GM19099 (cell line): ENCODE data around the gene LDLRAD3.

Experiments used
- POLR2A ChIP-seq: IDR thresholded peaks from 3 replicates; pipeline ENCODE4 v1.6.1; 2011; ENCODE audit warnings: low read depth; ENCODE audit not compliant: insufficient read length; ENCODE audit errors: extremely low read depth

Gene LDLRAD3

DNA sequence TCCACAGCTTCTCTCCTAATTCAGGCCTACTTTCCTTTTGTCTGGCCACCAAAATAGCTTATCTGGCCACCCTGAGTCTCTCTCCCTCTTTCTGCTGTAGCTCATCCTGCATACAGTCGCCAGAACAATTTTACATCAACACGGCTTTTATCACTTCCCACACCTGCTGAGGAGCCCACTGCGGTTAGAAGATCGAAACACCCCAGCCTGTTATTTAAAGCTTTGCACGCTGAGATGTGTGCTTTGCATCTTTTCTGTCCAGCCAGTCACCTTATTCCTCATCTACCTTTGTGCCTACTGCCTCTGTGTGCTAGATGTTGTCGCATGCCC, 249.4 kb downstream of the LDLRAD3 start:
- no peak for TF ChIP-seq POLR2A

DNA sequence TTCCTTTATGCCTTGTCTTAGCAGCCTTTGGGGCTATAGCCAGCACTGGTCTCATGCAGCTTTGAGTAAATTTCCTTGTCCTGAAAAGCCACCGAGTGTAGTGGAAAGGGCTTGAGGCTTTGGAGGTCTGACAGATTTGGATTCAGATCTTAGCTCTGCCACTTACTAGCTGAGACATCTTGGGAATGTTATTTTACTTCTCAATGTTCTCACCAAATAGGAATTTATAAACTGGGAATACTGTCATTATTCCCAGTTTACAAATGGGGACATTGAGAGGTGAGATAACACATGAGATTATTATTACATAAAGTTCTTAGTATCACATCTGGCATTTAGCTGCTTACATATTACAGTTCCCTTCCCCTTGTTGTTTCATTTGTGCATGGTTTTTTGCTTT, 249.9 kb downstream of the LDLRAD3 start:
- no peak for TF ChIP-seq POLR2A

DNA sequence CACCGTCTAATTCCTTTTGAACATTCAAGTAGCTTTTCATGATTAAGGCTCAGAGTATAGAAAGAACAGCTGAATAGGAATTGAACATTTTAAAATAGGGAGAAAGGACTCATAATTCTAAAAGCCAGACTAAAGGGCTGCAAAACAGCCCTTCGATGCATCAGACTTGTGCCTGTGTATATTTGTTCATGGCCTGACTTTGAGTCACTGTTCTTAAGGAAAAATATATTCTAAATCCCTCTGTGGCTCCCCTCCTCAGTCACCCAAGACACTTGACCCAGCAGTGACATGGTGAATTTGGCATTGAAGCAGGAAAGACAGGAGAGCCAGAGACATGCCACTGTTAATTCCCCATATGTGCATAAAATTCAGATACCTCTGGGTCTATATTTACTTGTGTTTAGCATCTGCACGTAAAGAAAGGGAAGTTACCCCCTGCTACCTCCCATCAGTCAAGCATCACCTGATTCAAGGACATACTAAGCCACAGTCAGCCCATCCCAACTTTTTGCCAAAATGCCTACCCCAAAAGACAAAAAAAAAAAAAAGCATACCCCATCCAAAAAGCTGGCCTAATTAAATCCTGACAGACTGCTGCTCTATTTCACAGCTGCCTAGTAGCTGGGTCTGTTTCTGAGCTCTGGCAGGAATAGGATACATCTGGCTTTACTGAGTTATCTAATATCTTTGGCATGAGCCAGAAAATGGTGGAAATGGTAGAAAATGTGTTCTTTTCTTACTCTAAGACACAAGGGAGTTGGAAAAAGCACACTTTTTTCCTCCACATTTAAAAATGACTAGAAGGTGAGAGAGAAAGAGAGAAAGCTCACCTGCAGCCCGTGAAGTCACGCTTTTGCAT, 251.9 kb downstream of the LDLRAD3 start:
- TF ChIP-seq POLR2A: no peak

DNA sequence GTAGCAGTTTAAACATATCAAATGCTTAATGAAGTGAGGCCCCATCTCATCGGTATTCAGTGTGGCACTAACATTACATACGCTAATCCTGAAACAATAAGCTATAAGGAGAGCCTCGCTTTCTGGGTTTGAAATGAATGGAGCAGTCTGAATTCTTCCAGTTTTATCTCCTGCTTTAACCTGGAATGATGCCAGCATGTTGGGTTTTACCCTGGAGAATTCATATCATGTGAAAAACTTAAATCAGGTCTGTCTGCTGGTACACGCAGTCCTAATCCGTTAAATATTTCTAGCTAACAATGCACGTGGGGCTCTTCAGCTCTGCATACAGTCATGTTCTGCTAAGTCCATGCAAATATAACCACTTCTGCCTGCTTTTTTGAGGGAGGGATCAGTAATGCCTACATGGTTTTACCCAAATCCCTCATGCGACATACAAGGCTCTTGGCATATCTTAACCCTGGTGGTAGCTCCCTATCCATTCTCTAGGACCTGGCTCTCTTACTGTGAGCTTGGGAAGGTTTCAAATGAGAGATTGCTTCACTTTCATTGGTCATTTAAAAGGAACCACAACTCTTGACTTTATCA, 252.6 kb downstream of the LDLRAD3 start:
- TF ChIP-seq POLR2A: no peak

DNA sequence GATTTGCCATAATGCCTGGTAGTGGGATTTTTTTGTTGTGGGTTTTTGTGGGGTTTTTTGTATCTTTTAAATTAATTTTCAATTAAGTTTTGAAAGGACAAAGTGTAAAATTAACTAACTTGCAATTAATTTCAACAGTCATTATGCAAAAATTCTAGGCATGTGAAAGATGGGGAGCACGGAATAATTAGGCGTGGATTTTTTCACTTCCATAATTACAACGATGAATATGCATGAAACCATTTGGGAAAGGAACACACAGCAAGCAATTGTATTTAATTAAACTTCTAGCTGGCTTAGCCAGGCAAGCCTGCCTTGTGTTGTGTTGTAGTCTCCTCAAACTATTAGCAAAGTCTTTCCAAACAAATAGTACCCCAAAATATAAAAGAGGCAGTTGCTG, 257.5 kb downstream of the LDLRAD3 start:
- no peak for TF ChIP-seq POLR2A

DNA sequence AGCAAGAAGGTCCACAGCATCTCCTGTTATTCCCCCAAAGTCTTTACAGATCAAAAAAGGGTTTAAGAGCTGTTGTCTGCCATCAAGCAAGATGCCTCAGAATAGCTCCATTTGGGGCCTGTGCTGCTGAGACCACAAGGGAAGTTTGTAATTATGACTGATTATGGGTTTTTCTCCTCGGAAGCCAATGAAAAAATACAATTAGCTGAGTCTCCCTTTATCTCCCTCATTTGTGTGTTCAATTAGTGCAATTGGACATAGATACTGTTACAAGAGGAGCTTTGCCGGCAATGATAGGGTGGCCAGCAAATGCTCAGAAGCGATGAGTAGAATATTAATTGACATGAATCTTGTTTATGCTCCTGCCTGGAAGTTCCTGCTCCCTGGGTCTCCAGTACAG, 261.7 kb downstream of the LDLRAD3 start:
- no peak for TF ChIP-seq POLR2A

DNA sequence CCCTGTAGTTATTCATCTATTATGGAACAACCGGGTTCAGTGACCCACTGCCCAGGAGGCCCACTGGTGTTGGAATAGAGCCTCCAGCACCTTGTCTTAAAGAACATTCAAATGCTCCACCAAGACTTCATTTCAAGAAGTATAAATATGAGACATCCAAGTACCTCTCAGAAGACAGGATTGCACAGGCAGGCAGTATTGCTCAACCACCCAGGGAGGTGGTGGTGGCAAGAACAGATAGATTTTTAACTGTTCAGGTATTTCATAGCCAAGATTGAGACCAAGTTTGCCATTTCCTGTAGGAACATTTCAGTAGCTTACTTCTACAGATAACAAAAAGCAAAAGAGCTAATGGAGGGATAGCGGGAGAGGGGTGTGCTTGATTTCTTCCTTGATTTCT, 266.7 kb downstream of the LDLRAD3 start:
- no peak for TF ChIP-seq POLR2A

DNA sequence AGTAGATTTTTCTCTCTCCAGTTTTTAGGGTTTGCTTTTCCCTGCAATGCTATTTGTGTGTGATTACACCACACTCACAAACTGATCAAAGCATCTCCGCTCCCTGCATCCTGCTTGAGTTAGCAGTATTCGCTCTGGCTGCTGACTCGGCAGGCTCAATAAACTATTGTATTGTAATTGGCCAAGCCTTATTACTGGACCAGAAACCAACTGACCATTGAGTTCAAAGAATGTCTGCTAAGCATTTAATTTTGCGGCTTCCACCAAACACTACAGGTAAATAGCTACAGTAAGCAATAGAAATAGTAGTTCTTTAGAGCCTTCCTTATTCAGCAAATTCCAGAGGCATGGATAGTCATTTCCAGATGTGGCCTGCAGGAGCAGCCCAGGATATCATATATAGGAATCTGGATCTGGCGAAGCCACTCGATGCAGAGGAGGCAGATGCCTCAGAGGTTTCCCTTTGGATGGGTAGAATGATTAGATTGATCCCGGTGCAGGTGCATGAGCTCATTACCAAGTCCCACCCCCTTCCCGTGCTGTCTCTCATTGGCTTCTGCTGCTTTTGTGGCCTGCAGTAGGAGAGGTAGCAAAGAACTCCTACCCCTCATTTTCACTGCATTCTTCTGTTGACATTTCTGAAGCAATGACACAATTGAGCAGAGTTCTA, 268.0 kb downstream of the LDLRAD3 start:
- TF ChIP-seq POLR2A: no peak

DNA sequence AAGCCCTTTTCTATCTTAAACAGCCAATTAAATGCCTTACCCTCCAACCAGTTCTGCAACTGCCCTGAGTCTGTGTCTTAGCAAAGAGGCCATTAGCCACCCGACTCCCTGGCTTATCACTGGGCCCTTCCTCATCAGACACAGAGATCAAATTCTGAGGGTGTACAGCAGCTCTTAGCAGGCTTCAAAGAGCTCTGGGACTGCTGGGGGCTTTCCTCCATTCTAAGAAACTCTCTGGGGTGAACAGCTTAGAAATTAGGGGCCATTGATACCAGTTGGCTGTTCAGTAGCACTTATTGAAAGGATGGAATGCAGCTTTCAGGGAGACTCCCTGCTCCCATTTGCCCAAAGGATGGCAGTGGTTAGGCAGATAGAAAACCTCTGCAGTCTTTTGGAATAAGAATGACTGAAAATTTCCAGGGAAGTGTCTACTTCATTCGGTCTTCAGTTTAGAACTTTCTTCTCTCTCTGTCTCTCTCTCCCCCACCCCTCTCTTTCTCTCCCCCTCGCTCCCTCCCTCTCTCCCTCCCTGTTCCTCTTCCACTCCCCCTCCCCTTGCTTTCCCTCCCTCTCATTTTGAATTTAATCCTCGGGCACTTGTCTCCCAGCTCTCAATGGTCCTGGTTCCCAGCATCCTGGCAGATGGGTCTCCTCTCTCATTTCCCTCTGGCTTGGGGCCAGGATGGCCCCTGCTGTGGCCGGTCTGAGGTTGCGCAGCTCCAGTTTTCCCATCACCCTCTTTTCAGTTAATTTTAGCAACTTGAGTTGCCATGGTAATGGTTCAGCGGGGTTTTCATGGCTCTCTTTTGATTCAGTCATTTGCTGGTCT, 268.9 kb downstream of the LDLRAD3 start:
- no peak for TF ChIP-seq POLR2A

DNA sequence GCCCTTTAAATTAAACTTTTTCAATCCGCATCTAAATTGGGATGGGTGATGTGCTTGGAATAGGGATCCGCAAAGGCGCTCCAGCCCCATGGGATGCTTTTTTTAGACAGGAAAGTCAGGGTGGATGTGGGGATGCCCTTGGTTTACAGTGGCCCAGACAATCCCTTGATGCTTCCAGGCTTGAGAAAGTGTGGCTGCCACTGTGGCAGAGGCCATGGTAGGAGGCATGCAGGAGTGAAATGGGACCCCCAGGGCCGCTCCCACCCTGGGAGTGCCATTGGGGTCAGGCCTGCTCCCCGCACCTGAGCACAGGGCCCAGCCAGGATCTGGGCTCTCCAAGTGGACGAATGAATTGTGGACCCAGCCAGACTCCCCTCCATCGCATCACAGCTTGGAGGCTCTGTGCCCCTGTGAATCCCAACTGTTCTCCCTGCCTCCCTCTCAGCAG, 269.6 kb downstream of the LDLRAD3 start:
- no peak for TF ChIP-seq POLR2A

DNA sequence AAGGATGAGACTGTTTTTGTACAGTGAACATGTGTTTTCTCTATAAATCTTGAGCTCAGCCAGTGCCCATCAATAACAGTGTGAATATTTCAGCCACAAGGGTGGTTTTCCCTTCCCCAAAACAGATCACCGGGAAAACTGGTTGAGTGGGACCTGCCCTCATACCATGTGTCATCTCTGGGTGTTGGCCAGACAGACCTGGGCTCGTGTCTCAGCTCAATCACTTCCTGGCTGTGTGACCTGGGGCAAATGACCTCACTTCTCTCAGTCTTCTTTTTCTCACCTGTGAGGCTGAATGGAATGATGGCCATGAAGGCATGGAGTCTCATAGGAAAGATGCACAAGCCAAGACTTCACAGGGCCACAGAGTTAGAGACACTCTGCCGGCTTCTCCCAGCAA, 270.6 kb downstream of the LDLRAD3 start:
- no peak for TF ChIP-seq POLR2A

DNA sequence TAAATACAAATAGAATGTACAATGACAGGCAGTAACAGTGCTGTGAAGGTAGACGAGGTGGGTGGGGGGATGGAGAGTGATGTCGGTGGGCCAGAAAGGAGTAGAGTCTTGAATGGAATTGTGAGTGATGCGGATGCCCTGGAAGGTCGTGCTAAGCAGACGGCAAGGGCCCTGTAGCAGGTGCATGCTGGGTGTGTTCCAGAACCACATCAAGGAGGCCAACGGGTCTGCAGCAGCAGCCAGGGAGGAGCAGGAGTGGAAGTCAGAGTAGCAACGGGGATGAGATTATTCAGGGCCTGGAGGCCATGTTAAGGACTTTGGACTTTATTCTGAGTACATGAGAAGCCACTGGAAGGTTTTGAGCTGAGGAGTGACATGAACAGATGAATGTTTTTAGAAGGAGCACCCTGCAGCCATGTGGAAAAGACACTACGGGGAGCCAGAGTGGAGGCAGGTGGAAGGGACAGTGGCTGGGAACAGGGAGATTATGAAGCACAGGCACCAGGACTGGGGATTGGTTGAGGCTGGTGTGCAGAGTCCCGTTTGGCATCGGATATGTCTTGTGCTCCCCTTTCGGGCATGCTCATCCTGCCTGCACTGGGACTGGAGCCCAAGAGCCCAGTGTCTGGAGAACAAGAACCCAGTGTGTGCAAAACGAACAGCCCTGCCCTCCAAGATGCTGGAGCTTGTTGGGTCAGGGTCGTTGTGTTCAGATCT, 271.3 kb downstream of the LDLRAD3 start:
- TF ChIP-seq POLR2A: no peak

DNA sequence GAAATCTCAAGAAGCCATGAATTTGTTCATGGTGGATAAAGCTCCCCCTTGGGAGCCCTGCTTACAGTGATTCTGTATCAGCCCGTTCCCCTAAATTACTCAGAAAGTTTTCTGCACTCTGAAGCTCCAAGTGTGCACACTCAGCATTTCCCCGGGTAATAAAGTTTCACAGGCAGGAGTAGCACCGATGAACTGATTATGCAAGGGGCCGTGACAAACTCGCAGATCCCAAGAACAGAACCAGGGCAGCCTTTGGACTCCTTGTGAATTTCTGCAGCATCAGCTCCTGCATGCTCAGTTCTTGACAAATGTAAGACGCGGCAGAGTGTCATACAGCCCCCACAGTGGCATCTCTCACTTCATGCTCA, 271.8 kb downstream of the LDLRAD3 start:
- TF ChIP-seq POLR2A: no peak

DNA sequence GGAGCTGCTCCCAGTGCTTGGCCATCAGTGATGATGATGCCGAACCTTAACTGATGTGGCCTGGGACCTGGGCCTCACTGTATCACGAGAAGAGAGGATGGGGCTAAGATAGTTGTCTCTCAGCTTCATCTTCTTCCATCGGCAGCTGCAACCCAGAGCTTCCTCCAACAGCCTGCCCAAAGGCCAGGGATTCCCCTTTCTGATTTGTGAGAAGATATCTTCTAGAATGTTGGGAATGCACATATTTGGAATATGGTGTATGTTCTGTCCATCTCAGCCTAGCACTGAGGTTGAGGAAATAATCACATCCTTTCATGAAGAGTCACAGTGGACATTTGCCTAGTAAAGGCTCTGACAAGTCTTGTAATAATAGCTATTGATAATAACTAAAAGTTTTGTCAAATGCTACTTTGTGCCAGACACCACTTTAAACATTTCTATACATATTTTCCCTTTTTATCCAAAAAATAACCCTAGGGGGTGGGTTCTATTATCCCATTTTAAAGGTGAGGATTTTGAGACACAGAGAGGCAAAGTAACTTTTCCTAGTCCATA, 272.3 kb downstream of the LDLRAD3 start:
- TF ChIP-seq POLR2A: no peak

DNA sequence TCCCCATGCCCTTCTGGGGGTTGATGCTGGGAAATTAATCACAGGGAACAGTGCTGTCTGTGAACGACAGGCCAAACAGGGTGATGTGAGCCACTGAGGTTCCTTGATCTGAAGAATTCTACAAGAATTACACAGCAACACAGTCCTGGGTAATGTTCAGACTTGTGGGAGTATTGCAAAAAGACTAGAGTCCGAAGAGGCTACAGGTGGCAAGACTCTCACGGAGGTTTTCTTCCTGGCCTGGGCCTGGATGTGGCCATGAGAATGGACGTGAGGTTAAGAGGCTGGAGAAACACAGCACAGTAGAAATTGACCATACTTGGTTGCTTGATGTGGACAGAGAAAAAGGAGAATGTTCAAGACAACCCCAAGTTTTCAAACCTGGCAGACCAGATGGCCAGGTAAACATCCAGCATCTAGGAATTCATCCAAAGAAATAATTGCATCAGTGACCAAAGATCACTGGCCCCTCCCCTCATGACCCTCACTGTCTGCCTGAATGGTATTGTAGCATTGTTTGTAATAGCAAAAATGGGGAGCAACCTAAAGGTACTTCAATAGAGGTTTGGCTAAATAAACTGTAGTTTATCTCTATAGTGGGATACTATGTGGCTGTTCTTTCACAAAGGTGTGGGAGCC, 274.5 kb downstream of the LDLRAD3 start:
- no peak for TF ChIP-seq POLR2A

DNA sequence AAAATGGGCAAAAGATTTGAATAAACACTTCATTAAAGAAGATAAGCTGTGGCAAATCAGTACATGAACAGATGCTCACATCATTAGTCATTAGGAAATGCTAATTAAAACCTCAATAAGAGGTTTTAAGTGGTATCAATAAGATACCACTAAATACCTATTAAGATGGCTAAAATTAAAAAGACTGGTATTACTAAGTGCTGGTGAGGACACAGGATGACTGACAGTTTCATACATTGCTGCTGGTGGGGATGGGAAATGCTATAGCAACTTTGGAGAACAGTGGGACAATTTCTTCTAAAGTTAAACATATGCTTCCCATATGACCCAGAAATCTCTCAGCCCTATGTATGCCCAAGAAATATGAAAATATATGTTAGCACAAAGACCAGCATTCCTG, 276.1 kb downstream of the LDLRAD3 start:
- TF ChIP-seq POLR2A: no peak
